Trophoblast cell (in vitro differentiated cells and primary cell): ENCODE measurements around the gene ELN.

ENCODE experiments used
- DNase-seq, 2 donors: peaks; one replicate each; pipeline ENCODE4 v3.0.0-alpha.2; 2016
- H2AFZ ChIP-seq: 2 replicates; pipeline ENCODE4 v1.6.1; 2013; ENCODE audit warnings: low read length, moderate library complexity, mild to moderate bottlenecking; ENCODE audit not compliant: insufficient read depth, poor library complexity
- H2AK5ac ChIP-seq: 2 replicates; pipeline ENCODE4 v1.6.1; 2013; ENCODE audit warnings: mild to moderate bottlenecking, low read length
- H2BK120ac ChIP-seq: 2 replicates; pipeline ENCODE4 v1.6.1; 2013; ENCODE audit warnings: low read length, mild to moderate bottlenecking, moderate library complexity; ENCODE audit not compliant: insufficient read depth, poor library complexity
- H2BK12ac ChIP-seq: 2 replicates; pipeline ENCODE4 v1.6.1; 2013; ENCODE audit warnings: mild to moderate bottlenecking, low read length, moderate library complexity
- H2BK5ac ChIP-seq: 2 replicates; pipeline ENCODE4 v1.6.1; 2013; ENCODE audit warnings: low read length, low read depth, moderate library complexity, mild to moderate bottlenecking; ENCODE audit not compliant: poor library complexity
- H3K14ac ChIP-seq: 2 replicates; pipeline ENCODE4 v1.6.1; 2013; ENCODE audit warnings: mild to moderate bottlenecking, low read length
- H3K18ac ChIP-seq: 2 replicates; pipeline ENCODE4 v1.6.1; 2013; ENCODE audit warnings: mild to moderate bottlenecking, low read length
- H3K23ac ChIP-seq: 2 replicates; pipeline ENCODE4 v1.6.1; 2013; ENCODE audit warnings: low read length
- H3K27ac ChIP-seq: 2 replicates; pipeline ENCODE4 v1.5.1; 2013; ENCODE audit warnings: low read depth, mild to moderate bottlenecking, inconsistent platforms, low read length, moderate library complexity
- H3K27me3 ChIP-seq: 2 replicates; pipeline ENCODE4 v1.6.1; 2013; ENCODE audit warnings: inconsistent platforms, mild to moderate bottlenecking, low read length, moderate library complexity; ENCODE audit not compliant: insufficient read depth
- H3K36me3 ChIP-seq, 2 experiments: 1 replicate in 1 of 2; 2 replicates in 1 of 2; pipeline ENCODE4 v1.6.1; 2013; ENCODE audit warnings: low read length in 2 of 2, mild to moderate bottlenecking in 2 of 2, moderate library complexity in 1 of 2; ENCODE audit not compliant: insufficient read depth in 2 of 2, control insufficient read depth in 1 of 2
- H3K4ac ChIP-seq: 2 replicates; pipeline ENCODE4 v1.6.1; 2013; ENCODE audit warnings: low read depth, mild to moderate bottlenecking, low read length, moderate library complexity
- H3K4me1 ChIP-seq, 2 experiments: 1 replicate in 1 of 2; 2 replicates in 1 of 2; pipeline ENCODE4 v1.6.1; 2013; ENCODE audit warnings: low read length in 2 of 2, mild to moderate bottlenecking in 2 of 2, moderate library complexity in 1 of 2; ENCODE audit not compliant: insufficient read depth in 2 of 2, control insufficient read depth in 1 of 2
- H3K4me2 ChIP-seq: 2 replicates; pipeline ENCODE4 v1.6.1; 2013; ENCODE audit warnings: inconsistent platforms, mild to moderate bottlenecking, low read length, moderate library complexity
- H3K4me3 ChIP-seq: 2 replicates; pipeline ENCODE4 v1.5.1; 2013; ENCODE audit warnings: mild to moderate bottlenecking, low read depth, low read length, inconsistent platforms
- H3K79me1 ChIP-seq: one replicate; pipeline ENCODE4 v1.6.1; 2013; ENCODE audit warnings: low read length
- H3K79me2 ChIP-seq: 2 replicates; pipeline ENCODE4 v1.6.1; 2013; ENCODE audit warnings: low read length, mild to moderate bottlenecking; ENCODE audit not compliant: control insufficient read depth, insufficient read depth, poor library complexity
- H3K9ac ChIP-seq: 2 replicates; pipeline ENCODE4 v1.6.1; 2013; ENCODE audit warnings: mild to moderate bottlenecking, low read length
- H3K9me3 ChIP-seq: 2 replicates; pipeline ENCODE4 v1.6.1; 2013; ENCODE audit warnings: low read depth, mild to moderate bottlenecking, control low read depth, inconsistent platforms, low read length; ENCODE audit not compliant: insufficient read depth
- H4K12ac ChIP-seq: 2 replicates; pipeline ENCODE4 v1.6.1; 2013; ENCODE audit warnings: low read depth, mild to moderate bottlenecking, low read length, moderate library complexity
- H4K8ac ChIP-seq: 2 replicates; pipeline ENCODE4 v1.6.1; 2013; ENCODE audit warnings: low read depth, mild to moderate bottlenecking, low read length, moderate library complexity
- H4K91ac ChIP-seq: one replicate; pipeline ENCODE4 v1.6.1; 2013; ENCODE audit warnings: low read depth, mild to moderate bottlenecking, low read length, moderate library complexity
- WGBS: extraction: QIAGEN DNeasy Blood & Tissue Kit; methylation state at CpG from one replicate; pipeline ENCODE4 v1.1.7; 2013; ENCODE audit warnings: missing lambda C conversion rate; ENCODE audit not compliant: insufficient read length, insufficient coverage; ENCODE audit errors: extremely low coverage; 5-methylcytosine and 5-hydroxymethylcytosine counted together

ELN gene

DNA sequence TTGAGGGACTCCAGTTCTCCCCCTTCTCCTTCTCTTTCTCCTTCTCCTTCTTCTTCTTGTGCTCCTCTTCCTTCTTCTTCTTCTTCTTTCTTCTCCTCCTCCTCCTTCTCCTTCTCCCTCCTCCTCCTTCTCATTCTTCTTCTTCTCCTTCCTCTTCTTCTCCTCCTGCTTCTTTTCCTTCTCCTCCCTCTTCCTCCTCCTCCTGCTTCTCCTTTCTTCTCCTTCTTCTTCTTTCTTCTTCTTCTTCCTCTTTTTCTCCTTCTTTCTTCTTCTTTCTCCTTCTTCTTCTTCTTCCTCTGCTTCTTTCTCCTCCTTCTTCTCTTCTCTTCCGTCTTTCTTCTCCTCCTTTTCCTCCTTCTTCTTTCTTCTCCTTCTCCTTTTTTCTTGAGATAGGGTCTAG lies 30.0 kb downstream of the ELN start:
- no peak for DNase-seq
- Histone ChIP-seq H3K23ac (no peak overlapping the region), H2BK5ac (no peak overlapping the region), H3K9ac (no peak overlapping the region), H3K27me3 (no peaks in the 10 kb centered on the region), H4K91ac (no peak overlapping the region), H3K36me3 (no peaks in the 10 kb centered on the region), H3K4me1 (no peaks in the 10 kb centered on the region), H3K79me1 (no peaks in the 10 kb centered on the region), H3K4me2 (no peak overlapping the region), H3K79me2 (no peaks in the 10 kb centered on the region), H3K9me3 (peaks cover 4% of the 10 kb centered on the region), H4K12ac (no peak overlapping the region), H2BK120ac (no peak overlapping the region), H3K14ac (no peak overlapping the region), H3K4me3 (no peak overlapping the region), H2BK12ac (no peak overlapping the region), H4K8ac (no peak overlapping the region), H3K27ac (no peak overlapping the region), H2AFZ (no peak overlapping the region), H3K18ac (no peak overlapping the region), H2AK5ac (no peak overlapping the region), H3K4ac (no peak overlapping the region)
- no CpG with 5 or more reads among the region's 1 CpG for WGBS

DNA sequence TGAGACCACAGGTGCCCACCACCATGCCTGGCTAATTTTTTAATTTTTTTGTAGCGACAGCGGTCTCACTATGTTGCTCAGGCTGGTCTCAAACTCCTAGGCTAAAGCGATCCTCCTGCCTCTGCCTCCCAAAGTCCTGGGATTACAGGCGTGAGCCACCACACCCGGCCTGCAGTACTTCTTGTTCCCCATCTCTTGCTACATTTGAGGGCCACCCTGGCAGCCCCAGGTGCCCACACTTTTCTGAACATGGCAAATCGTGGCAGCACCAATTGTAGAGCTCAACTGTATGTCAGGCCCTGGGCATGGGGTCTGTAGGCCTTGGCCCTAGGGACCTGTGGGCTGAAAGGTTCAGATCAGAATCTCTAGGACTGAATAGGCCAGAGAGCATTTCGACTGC lies 30.5 kb downstream of the ELN start:
- Histone ChIP-seq H3K4me1 (no peaks in the 10 kb centered on the region), H3K9ac (no peak overlapping the region), H3K9me3 (peaks cover 4% of the 10 kb centered on the region), H4K8ac (no peak overlapping the region), H3K79me1 (no peaks in the 10 kb centered on the region), H2BK12ac (no peak overlapping the region), H2BK5ac (no peak overlapping the region), H3K27ac (no peak overlapping the region), H3K36me3 (no peaks in the 10 kb centered on the region), H3K14ac (no peak overlapping the region), H3K4me2 (no peak overlapping the region), H4K12ac (no peak overlapping the region), H3K23ac (no peak overlapping the region), H3K4me3 (no peak overlapping the region), H3K79me2 (no peaks in the 10 kb centered on the region), H2BK120ac (no peak overlapping the region), H3K4ac (no peak overlapping the region), H4K91ac (no peak overlapping the region), H2AFZ (no peak overlapping the region), H3K27me3 (no peaks in the 10 kb centered on the region), H3K18ac (no peak overlapping the region), H2AK5ac (no peak overlapping the region)
- no CpG with 5 or more reads among the region's 7 CpGs for WGBS
- DNase-seq = no peak

GRCh38 chr7:74059037-74059436 lies 31.1 kb downstream of the ELN start:
- no peak overlapping the region for H3K23ac ChIP-seq
- DNase-seq = no peak
- no peak overlapping the region for H3K9ac ChIP-seq
- no peak overlapping the region for H2AFZ ChIP-seq
- no peak overlapping the region for H3K4me3 ChIP-seq
- no peak overlapping the region for H3K18ac ChIP-seq
- H4K12ac ChIP-seq = no peak overlapping the region
- no peak overlapping the region for H3K4ac ChIP-seq
- H3K79me1 ChIP-seq = no peaks in the 10 kb centered on the region
- no peak overlapping the region for H2BK5ac ChIP-seq
- no peak overlapping the region for H4K91ac ChIP-seq
- H2BK120ac ChIP-seq = no peak overlapping the region
- no peak overlapping the region for H4K8ac ChIP-seq
- no peak overlapping the region for H2AK5ac ChIP-seq
- H3K4me1 ChIP-seq = no peaks in the 10 kb centered on the region
- no peak overlapping the region for H3K14ac ChIP-seq
- H3K27me3 ChIP-seq = no peaks in the 10 kb centered on the region
- no CpG with 5 or more reads among the region's 2 CpGs for WGBS
- no peak overlapping the region for H2BK12ac ChIP-seq
- H3K9me3 ChIP-seq = peaks cover 7% of the 10 kb centered on the region
- H3K36me3 ChIP-seq = no peaks in the 10 kb centered on the region
- H3K27ac ChIP-seq = no peak overlapping the region
- H3K79me2 ChIP-seq = no peaks in the 10 kb centered on the region
- H3K4me2 ChIP-seq = no peak overlapping the region

DNA sequence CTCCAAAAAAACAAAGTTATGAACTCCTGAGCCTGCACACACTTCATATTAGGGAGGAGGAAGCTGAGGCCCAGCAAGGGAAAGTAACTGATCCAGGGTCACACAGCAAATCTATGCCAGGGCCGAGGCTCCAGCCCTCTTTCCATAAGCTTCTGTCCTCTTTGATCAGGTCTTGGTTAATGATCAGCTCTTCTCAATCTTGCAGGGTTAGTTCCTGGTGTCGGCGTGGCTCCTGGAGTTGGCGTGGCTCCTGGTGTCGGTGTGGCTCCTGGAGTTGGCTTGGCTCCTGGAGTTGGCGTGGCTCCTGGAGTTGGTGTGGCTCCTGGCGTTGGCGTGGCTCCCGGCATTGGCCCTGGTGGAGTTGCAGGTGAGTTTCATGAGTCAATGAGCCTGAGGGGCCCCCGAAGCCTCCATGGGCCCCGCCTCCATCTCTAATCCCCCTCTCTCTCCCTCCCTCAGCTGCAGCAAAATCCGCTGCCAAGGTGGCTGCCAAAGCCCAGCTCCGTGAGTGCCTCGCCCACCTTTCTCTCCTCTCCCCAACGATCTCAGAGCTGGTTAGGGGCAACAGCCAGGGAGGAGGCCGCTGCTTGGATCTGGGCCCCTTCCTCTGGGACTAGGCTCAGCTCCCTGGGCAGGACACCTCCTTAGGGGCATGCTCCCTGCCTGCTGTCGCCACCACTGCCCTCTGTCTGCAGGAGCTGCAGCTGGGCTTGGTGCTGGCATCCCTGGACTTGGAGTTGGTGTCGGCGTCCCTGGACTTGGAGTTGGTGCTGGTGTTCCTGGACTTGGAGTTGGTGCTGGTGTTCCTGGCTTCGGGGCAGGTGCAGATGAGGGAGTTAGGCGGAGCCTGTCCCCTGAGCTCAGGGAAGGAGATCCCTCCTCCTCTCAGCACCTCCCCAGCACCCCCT lies 32.0 kb downstream of the ELN start:
- no peaks in the 10 kb centered on the region for H3K79me2 ChIP-seq

More for the DNA sequence above, 32.0 kb downstream of the ELN start:
- Histone ChIP-seq H3K4ac (no peak overlapping the region), H3K18ac (no peak overlapping the region), H3K27ac (no peak overlapping the region), H2BK5ac (no peak overlapping the region), H3K14ac (no peak overlapping the region), H2AK5ac (no peak overlapping the region), H4K8ac (no peak overlapping the region), H3K9me3 (peaks cover 7% of the 10 kb centered on the region), H3K4me1 (no peaks in the 10 kb centered on the region), H3K79me1 (no peaks in the 10 kb centered on the region), H2AFZ (no peak overlapping the region), H2BK120ac (no peak overlapping the region), H3K36me3 (no peaks in the 10 kb centered on the region), H4K12ac (no peak overlapping the region), H3K4me3 (no peak overlapping the region), H3K9ac (no peak overlapping the region), H2BK12ac (no peak overlapping the region), H3K4me2 (no peak overlapping the region), H3K23ac (no peak overlapping the region), H4K91ac (no peak overlapping the region), H3K27me3 (no peaks in the 10 kb centered on the region)
- no CpG with 5 or more reads among the region's 21 CpGs for WGBS
- DNase-seq = no peak
